Measurements from ENCODE around the gene CPE.

Gene CPE

GRCh38 chr4:165364452-165365080 is 14.2 kb upstream of the CPE start:
- DNase-seq (ENCODE audit: low read depth, low spot score) = no peak

GRCh38 chr4:165367040-165367439 is 11.8 kb upstream of the CPE start:
- no peak for DNase-seq (ENCODE audit: low read depth, low spot score)

- DNase-seq (ENCODE audit: low read depth, low spot score) = no peak
Observed at GRCh38 chr4:165368114-165368513, 10.7 kb upstream of the CPE start.

GRCh38 chr4:165368567-165368966 is 10.2 kb upstream of the CPE start:
- DNase-seq (ENCODE audit: low read depth, low spot score) = no peak

GRCh38 chr4:165369522-165369921 is 9.3 kb upstream of the CPE start:
- DNase-seq (ENCODE audit: low read depth, low spot score) = no peak

- no peak for DNase-seq (ENCODE audit: low read depth, low spot score)
Observed at GRCh38 chr4:165370530-165370929, 8.3 kb upstream of the CPE start.

GRCh38 chr4:165375465-165375864 is 3.3 kb upstream of the CPE start:
- DNase-seq (ENCODE audit: low read depth, low spot score) = no peak

- no peak for DNase-seq (ENCODE audit: low read depth, low spot score)
Observed at GRCh38 chr4:165378398-165378744, 437 bp upstream of the CPE start.

GRCh38 chr4:165379678-165380064 is 863 bp downstream of the CPE start:
- no peak for DNase-seq (ENCODE audit: low read depth, low spot score)

GRCh38 chr4:165380805-165381204 is 2.0 kb downstream of the CPE start:
- no peak for DNase-seq (ENCODE audit: low read depth, low spot score)

- DNase-seq (ENCODE audit: low read depth, low spot score) = no peak
Observed at GRCh38 chr4:165381821-165382373, 3.1 kb downstream of the CPE start.

- DNase-seq (ENCODE audit: low read depth, low spot score) = no peak
Observed at GRCh38 chr4:165382640-165383039, 3.8 kb downstream of the CPE start.

GRCh38 chr4:165383591-165384073 is 4.8 kb downstream of the CPE start:
- DNase-seq (ENCODE audit: low read depth, low spot score) = no peak

GRCh38 chr4:165384186-165384585 is 5.4 kb downstream of the CPE start:
- no peak for DNase-seq (ENCODE audit: low read depth, low spot score)

GRCh38 chr4:165384598-165384997 is 5.8 kb downstream of the CPE start:
- no peak for DNase-seq (ENCODE audit: low read depth, low spot score)

GRCh38 chr4:165385126-165385525 is 6.3 kb downstream of the CPE start:
- no peak for DNase-seq (ENCODE audit: low read depth, low spot score)

- DNase-seq (ENCODE audit: low read depth, low spot score) = no peak
Observed at GRCh38 chr4:165386328-165386727, 7.5 kb downstream of the CPE start.

GRCh38 chr4:165388756-165389155 is 9.9 kb downstream of the CPE start:
- no peak for DNase-seq (ENCODE audit: low read depth, low spot score)

GRCh38 chr4:165393051-165393450 is 14.2 kb downstream of the CPE start:
- no peak for DNase-seq (ENCODE audit: low read depth, low spot score)

GRCh38 chr4:165393704-165394103 is 14.9 kb downstream of the CPE start:
- no peak for DNase-seq (ENCODE audit: low read depth, low spot score)

GRCh38 chr4:165394275-165394674 is 15.5 kb downstream of the CPE start:
- DNase-seq (ENCODE audit: low read depth, low spot score) = no peak

GRCh38 chr4:165398570-165398969 is 19.8 kb downstream of the CPE start:
- DNase-seq (ENCODE audit: low read depth, low spot score) = no peak

- no peak for DNase-seq (ENCODE audit: low read depth, low spot score)
Observed at GRCh38 chr4:165402375-165402774, 23.6 kb downstream of the CPE start.

- DNase-seq (ENCODE audit: low read depth, low spot score) = no peak
Observed at GRCh38 chr4:165403048-165403447, 24.2 kb downstream of the CPE start.

Measured in activated naive CD8-positive, alpha-beta T cell treated with anti-CD3 and anti-CD28 coated beads, Interleukin-2, amount 50 U/mL, for 16 hours (primary cell).